Measurements from ENCODE around the gene TTC31.
"Not testable (repeated sequence)": the region's sequence is repeated elsewhere in the genome, so short reads cannot be mapped to it uniquely, and the experiment has no call there.

The TTC31 gene

GRCh38 chr2:74458132-74458937, 24.5 kb upstream of the TTC31 start, which contains the start of gene WBP1:
TSS of gene WBP1 (plus strand) at chr2:74458438. CDS start at chr2:74458603, 165 bp downstream.
- in situ Hi-C loops (cut with HindIII; ENCODE audit: low sequenced_read_pairs) = no loop called here
- H3K4me3 ChIP-seq (ENCODE audit: low read depth, low read length) = peak within 1 kb of the TSS; percentile 62
- DNase-seq (ENCODE audit: low read depth) = peak; percentile 100
- no peak for TF ChIP-seq CTCF (IDR thresholded peaks at IDR 0.05; ENCODE audit: low read depth, low read length, missing control alignments)

- no peak for DNase-seq (ENCODE audit: low read depth)
- peak overlapping the region; percentile 62 for H3K4me3 ChIP-seq (ENCODE audit: low read depth, low read length)
- in situ Hi-C loops (cut with HindIII; ENCODE audit: low sequenced_read_pairs) = no loop called here
- no peak for TF ChIP-seq CTCF (IDR thresholded peaks at IDR 0.05; ENCODE audit: low read depth, low read length, missing control alignments)
Observed at GRCh38 chr2:74458938-74459363, 23.9 kb upstream of the TTC31 start.

- in situ Hi-C loops (cut with HindIII; ENCODE audit: low sequenced_read_pairs); DNase-seq (ENCODE audit: low read depth): not testable (repeated sequence)
- H3K4me3 ChIP-seq (ENCODE audit: low read depth, low read length) = peak overlapping the region; percentile 62
Observed at GRCh38 chr2:74459503-74460118, 23.3 kb upstream of the TTC31 start.

GRCh38 chr2:74460187-74460586, 22.7 kb upstream of the TTC31 start:
- H3K4me3 ChIP-seq (ENCODE audit: low read depth, low read length); in situ Hi-C loops (cut with HindIII; ENCODE audit: low sequenced_read_pairs); DNase-seq (ENCODE audit: low read depth): not testable (repeated sequence)

GRCh38 chr2:74461187-74462053, 21.5 kb upstream of the TTC31 start:
- no peak for DNase-seq (ENCODE audit: low read depth)
- no peak for TF ChIP-seq CTCF (IDR thresholded peaks at IDR 0.05; ENCODE audit: low read depth, low read length, missing control alignments)
- H3K4me3 ChIP-seq (ENCODE audit: low read depth, low read length) = no peak overlapping the region
- in situ Hi-C loops (cut with HindIII; ENCODE audit: low sequenced_read_pairs) = no loop called here

GRCh38 chr2:74462054-74462785, 20.7 kb upstream of the TTC31 start:
- no peak overlapping the region for H3K4me3 ChIP-seq (ENCODE audit: low read depth, low read length)
- no peak for DNase-seq (ENCODE audit: low read depth)
- no peak for TF ChIP-seq CTCF (IDR thresholded peaks at IDR 0.05; ENCODE audit: low read depth, low read length, missing control alignments)
- in situ Hi-C loops (cut with HindIII; ENCODE audit: low sequenced_read_pairs) = no loop called here

GRCh38 chr2:74462786-74463105, 20.1 kb upstream of the TTC31 start:
- H3K4me3 ChIP-seq (ENCODE audit: low read depth, low read length) = no peak overlapping the region
- no peak for DNase-seq (ENCODE audit: low read depth)

More at GRCh38 chr2:74462786-74463105, 20.1 kb upstream of the TTC31 start:
- no peak for TF ChIP-seq CTCF (IDR thresholded peaks at IDR 0.05; ENCODE audit: low read depth, low read length, missing control alignments)
- in situ Hi-C loops (cut with HindIII; ENCODE audit: low sequenced_read_pairs) = no loop called here

Measured in astrocyte of the cerebellum (primary cell).